Panc1 (cell line): ENCODE measurements around the gene XKR3. TPM values are rescaled to one million over a fixed set of nuclear protein-coding genes. Genes with fewer than 3 reads are reported as not detected.

Experiments
- ATAC-seq: fragments of 200-7000 bp; cut with Tn5 transposase; 2 replicates; pipeline ENCODE4 v1.9.1; 2020; ENCODE audit warnings: mild to moderate bottlenecking, moderate library complexity
- BruUV-seq: library from RNA; stranded (reverse); fragments of 400-500 nt; replicated peaks from 2 replicates; lab custom pipeline; 2021; lab: Mats Ljungman, UMichigan
- CTCF ChIA-PET: fragments of 300-600 bp; sonication (Branson Sonifier 250); formaldehyde crosslinking; loops from one replicate; lab custom pipeline; 2022; ENCODE audit warnings: antibody characterized with exemption; lab: Charles Lee
- POLR2A ChIA-PET: fragments of 300-600 bp; sonication (Branson Sonifier 250); formaldehyde crosslinking; loops from one replicate; lab custom pipeline; 2022; ENCODE audit warnings: antibody characterized with exemption; lab: Charles Lee
- DNase-seq: peaks from one replicate; pipeline ENCODE4 v3.0.0-alpha.2; 2010; ENCODE audit warnings: low read depth, low spot score
- H3K27ac ChIP-seq: 2 replicates; pipeline ENCODE4 v1.5.1; 2011; ENCODE audit warnings: mild to moderate bottlenecking, low read length, inconsistent platforms
- H3K27me3 ChIP-seq: fragments of 200-500 bp; sonication (Bioruptor generic); 2 replicates; pipeline ENCODE4 v1.6.0; 2014; ENCODE audit warnings: low read length, inconsistent platforms; ENCODE audit not compliant: control insufficient read depth, insufficient read depth
- H3K36me3 ChIP-seq: fragments of 200-500 bp; sonication (Bioruptor generic); 2 replicates; pipeline ENCODE4 v1.5.1; 2014; ENCODE audit warnings: inconsistent platforms, mild to moderate bottlenecking, low read length, moderate library complexity; ENCODE audit not compliant: control insufficient read depth, insufficient read depth
- H3K4me1 ChIP-seq: 2 replicates; pipeline ENCODE4 v1.5.1; 2011; ENCODE audit warnings: inconsistent platforms, mild to moderate bottlenecking, low read length, moderate library complexity; ENCODE audit not compliant: control insufficient read depth, insufficient read depth
- H3K4me3 ChIP-seq, 2 experiments: 2 replicates each; pipeline ENCODE4 v1.5.1; 2011 to 2012; ENCODE audit warnings: low read depth in 2 of 2, low read length in 2 of 2, mild to moderate bottlenecking in 2 of 2, inconsistent platforms in 1 of 2, moderate library complexity in 1 of 2
- H3K9me3 ChIP-seq: fragments of 200-500 bp; sonication (Bioruptor generic); 2 replicates; pipeline ENCODE4 v1.5.1; 2014; ENCODE audit warnings: low read depth, mild to moderate bottlenecking, inconsistent platforms, low read length, moderate library complexity; ENCODE audit not compliant: control insufficient read depth, insufficient read depth
- POLR2AphosphoS5 ChIP-seq: IDR thresholded peaks from 2 replicates; pipeline ENCODE4 v1.6.1; 2012; ENCODE audit warnings: mild to moderate bottlenecking, low read depth, low read length, moderate library complexity
- REST ChIP-seq, 2 experiments: IDR thresholded peaks; 2 replicates each; pipeline ENCODE4 v1.6.1; 2011 to 2012; ENCODE audit warnings: low read depth in 2 of 2, control low read depth in 1 of 2, low read length in 1 of 2, mild to moderate bottlenecking in 1 of 2, moderate library complexity in 1 of 2; ENCODE audit not compliant: insufficient read depth in 1 of 2
- SIN3A ChIP-seq: IDR thresholded peaks from 2 replicates; pipeline ENCODE4 v1.6.1; 2012; ENCODE audit warnings: low read depth, mild to moderate bottlenecking, low read length, moderate library complexity, borderline replicate concordance; ENCODE audit not compliant: insufficient read depth
- TCF7L2 ChIP-seq: IDR thresholded peaks from 2 replicates; pipeline ENCODE4 v1.6.1; 2011; ENCODE audit warnings: mild to moderate bottlenecking, low read depth, low read length, inconsistent platforms
- in situ Hi-C: cut with HindIII; loops from 2 replicates; pipeline ENCODE4 v1.10.0; 2016; ENCODE audit warnings: low sequenced_read_pairs, low pct_unique_long_range_greater_than_20kb
- intact Hi-C: fragments of 100-400 bp; cut with micrococcal nuclease; formaldehyde crosslinking; loops from one replicate; pipeline ENCODE4 v1.10.0; 2022; ENCODE audit not compliant: unreplicated experiment
- total RNA-seq: library from RNA; stranded (reverse); gene quantifications from one replicate; pipeline ENCODE4 v1.2.1, GENCODE V29; 2021; ENCODE audit not compliant: unreplicated experiment
- TF ChIP-seq, protein P1 (sequence below): fragments of 450-650 bp; IDR thresholded peaks from 2 replicates; pipeline ENCODE4 v1.5.1; 2017; ENCODE audit warnings: mild to moderate bottlenecking

Gene XKR3
- total RNA-seq, 1 experiment from 2014 or later: not detected

DNA sequence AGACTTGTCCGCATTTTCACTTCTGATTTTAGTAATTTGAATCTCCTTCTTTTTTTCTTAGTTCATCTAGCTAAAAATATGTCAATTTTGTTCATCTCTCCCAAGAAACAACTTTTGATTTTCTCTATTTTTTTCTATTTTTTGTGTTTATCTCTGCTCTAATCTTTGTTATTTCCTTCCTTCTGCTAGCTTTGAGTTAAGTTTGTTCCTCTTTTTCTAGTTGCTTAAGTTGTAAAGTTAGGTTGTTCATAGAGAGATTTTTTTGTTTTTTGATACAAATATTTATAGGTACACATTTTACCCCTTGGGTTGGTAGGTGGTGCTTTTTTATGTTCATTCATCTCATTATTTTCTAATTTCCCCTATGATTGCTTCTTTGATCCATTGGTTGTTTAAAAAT lies 22.1 kb upstream of the XKR3 start:
- BruUV-seq: no TSS peak
- TF ChIP-seq SIN3A: no peak
- TF ChIP-seq, protein P1, sequence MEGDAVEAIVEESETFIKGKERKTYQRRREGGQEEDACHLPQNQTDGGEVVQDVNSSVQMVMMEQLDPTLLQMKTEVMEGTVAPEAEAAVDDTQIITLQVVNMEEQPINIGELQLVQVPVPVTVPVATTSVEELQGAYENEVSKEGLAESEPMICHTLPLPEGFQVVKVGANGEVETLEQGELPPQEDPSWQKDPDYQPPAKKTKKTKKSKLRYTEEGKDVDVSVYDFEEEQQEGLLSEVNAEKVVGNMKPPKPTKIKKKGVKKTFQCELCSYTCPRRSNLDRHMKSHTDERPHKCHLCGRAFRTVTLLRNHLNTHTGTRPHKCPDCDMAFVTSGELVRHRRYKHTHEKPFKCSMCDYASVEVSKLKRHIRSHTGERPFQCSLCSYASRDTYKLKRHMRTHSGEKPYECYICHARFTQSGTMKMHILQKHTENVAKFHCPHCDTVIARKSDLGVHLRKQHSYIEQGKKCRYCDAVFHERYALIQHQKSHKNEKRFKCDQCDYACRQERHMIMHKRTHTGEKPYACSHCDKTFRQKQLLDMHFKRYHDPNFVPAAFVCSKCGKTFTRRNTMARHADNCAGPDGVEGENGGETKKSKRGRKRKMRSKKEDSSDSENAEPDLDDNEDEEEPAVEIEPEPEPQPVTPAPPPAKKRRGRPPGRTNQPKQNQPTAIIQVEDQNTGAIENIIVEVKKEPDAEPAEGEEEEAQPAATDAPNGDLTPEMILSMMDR: no peak
- ChIA-PET POLR2A (no interaction called here), CTCF (no interaction called here)
- no peak overlapping the region for H3K4me3 ChIP-seq
- H3K9me3 ChIP-seq: no peaks in the 10 kb centered on the region
- H3K27me3 ChIP-seq: no peaks in the 10 kb centered on the region
- in situ Hi-C loops (no loop called here), intact Hi-C loops (no loop called here)
- H3K27ac ChIP-seq: no peak overlapping the region
- H3K36me3 ChIP-seq: no peaks in the 10 kb centered on the region
- DNase-seq: no peak
- ATAC-seq: no peak
- no peaks in the 10 kb centered on the region for H3K4me1 ChIP-seq

DNA sequence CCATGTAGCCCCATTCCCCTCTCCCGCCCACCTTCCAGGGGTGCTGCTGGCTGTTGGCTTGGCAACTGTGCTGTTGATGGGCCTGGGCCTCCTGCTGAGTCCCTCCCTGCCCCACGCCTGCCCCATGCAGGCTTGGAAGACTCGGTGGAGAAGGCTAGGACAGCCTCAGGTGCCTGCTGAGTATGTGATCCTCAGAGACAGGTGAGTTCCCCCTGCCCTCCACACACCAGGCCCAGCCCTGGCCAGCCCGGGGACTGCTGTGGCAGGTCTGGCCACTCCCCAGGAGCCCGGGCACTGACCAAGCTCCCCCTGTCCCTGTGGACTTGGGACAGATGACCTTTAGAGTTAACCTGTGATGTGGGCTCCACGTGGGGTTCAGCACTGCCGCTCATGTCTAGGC lies 20.7 kb upstream of the XKR3 start:
- in situ Hi-C loops (no loop called here), intact Hi-C loops (no loop called here)
- no peaks in the 10 kb centered on the region for H3K27me3 ChIP-seq
- TF ChIP-seq REST (IDR thresholded peaks at IDR 0.05; ENCODE audit: insufficient read depth in 1 of 2, low read depth in 2 of 2, low read length in 1 of 2): no peak
- no peak for TF ChIP-seq TCF7L2
- TF ChIP-seq SIN3A: no peak
- TF ChIP-seq POLR2AphosphoS5: no peak
- TF ChIP-seq, protein P1: no peak
- H3K4me1 ChIP-seq: no peaks in the 10 kb centered on the region
- H3K27ac ChIP-seq: no peak overlapping the region
- no TSS peak for BruUV-seq
- ATAC-seq: no peak
- DNase-seq: no peak
- no peaks in the 10 kb centered on the region for H3K9me3 ChIP-seq
- CTCF ChIA-PET: no interaction called here
- H3K36me3 ChIP-seq: no peaks in the 10 kb centered on the region
- no peak overlapping the region for H3K4me3 ChIP-seq
- POLR2A ChIA-PET: no interaction called here

DNA sequence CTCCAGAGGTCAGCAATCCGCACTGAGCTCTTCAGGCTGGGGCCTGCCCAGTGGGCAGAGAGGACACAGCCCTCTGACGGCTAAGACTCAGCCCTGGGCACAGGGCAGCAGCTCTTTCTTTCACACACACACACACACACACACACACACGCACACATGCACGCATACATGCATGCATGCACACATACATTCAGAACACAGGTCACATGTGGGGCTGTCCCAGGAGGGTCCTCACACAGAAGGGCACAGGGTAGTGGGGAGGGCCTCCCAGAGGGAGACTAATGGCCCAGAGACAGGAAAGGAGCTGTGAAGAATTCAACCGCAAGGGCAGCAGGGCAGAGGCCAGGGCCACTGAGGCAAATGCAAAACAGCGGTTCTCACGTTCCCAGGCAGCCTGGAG lies 20.3 kb upstream of the XKR3 start:
- BruUV-seq: no TSS peak
- intact Hi-C loops (no loop called here), in situ Hi-C loops (no loop called here)
- Histone ChIP-seq H3K27ac (no peak overlapping the region), H3K4me1 (no peaks in the 10 kb centered on the region), H3K36me3 (no peaks in the 10 kb centered on the region), H3K27me3 (no peaks in the 10 kb centered on the region), H3K9me3 (no peaks in the 10 kb centered on the region), H3K4me3 (no peak overlapping the region)
- no peak for TF ChIP-seq REST (IDR thresholded peaks at IDR 0.05; ENCODE audit: insufficient read depth in 1 of 2, low read depth in 2 of 2, low read length in 1 of 2)
- TF ChIP-seq, protein P1: no peak
- TF ChIP-seq POLR2AphosphoS5: no peak
- TF ChIP-seq TCF7L2: no peak
- no peak for TF ChIP-seq SIN3A
- DNase-seq: no peak
- POLR2A ChIA-PET: no interaction called here
- ATAC-seq: no peak
- CTCF ChIA-PET: no interaction called here
